ENCODE data around the gene TUBGCP4.

DNA sequence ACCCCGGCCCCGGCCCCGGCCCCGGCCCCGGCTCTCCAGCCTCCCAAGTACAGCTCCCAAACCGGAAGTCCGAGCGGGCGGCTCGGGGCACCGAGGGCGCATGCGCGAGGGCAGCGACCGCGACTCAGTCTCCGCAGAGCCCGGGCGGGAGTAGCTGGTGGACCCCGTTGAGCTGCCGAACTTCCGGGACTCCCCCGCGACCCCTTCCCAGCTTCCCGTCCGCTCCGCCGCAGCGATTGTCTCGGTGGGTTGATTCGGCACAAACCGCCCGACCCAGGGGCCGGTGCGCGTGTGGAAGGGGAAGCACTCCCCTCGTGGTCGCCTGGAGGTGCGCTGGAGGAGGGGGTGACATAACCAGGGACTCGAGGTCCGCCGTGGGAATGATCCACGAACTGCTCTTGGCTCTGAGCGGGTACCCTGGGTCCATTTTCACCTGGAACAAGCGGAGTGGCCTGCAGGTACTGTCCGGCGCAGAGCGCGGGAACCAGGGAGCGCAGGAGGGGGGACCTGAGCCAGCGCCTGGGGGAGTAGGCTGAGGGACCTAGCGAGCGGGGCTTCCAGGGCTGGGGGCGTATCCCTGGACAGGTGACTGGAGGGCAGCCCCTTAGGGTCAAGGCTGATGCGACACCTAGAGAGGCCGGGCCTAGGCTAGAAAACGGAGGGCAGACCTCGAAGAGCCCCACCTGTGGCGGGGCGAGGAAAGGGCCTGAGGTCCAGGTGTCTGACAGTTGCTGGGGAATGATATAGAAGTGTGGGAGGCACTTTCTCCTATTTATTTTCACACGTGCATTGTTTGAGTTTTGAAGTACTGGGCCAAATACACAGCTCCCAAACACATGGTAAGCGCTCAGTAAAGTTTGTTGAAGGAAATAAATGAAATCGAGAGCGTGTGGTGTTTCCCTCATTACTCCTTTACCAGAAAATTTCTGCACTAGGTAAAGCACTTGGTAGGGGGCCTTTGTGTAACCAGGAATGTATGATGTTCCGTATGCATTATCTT, at the start of gene TUBGCP4, which contains the start of gene ZSCAN29:
- TF ChIP-seq, protein P1, sequence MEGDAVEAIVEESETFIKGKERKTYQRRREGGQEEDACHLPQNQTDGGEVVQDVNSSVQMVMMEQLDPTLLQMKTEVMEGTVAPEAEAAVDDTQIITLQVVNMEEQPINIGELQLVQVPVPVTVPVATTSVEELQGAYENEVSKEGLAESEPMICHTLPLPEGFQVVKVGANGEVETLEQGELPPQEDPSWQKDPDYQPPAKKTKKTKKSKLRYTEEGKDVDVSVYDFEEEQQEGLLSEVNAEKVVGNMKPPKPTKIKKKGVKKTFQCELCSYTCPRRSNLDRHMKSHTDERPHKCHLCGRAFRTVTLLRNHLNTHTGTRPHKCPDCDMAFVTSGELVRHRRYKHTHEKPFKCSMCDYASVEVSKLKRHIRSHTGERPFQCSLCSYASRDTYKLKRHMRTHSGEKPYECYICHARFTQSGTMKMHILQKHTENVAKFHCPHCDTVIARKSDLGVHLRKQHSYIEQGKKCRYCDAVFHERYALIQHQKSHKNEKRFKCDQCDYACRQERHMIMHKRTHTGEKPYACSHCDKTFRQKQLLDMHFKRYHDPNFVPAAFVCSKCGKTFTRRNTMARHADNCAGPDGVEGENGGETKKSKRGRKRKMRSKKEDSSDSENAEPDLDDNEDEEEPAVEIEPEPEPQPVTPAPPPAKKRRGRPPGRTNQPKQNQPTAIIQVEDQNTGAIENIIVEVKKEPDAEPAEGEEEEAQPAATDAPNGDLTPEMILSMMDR (IDR thresholded peaks at IDR 0.05): peak in 4 of 6 experiments; percentile 25 to 38 (median 30)
- peak in 1 of 2 donors; percentile 47 for TF ChIP-seq POLR2A (IDR thresholded peaks at IDR 0.05)

Data from thyroid gland (tissue), 4 donors.